Neural progenitor cell (in vitro differentiated cells): Measurements from ENCODE around the gene SERF2. TPM values are rescaled to one million over a fixed set of nuclear protein-coding genes. Genes with fewer than 3 reads are reported as not detected.

Source experiments
- DNase-seq: peaks from one replicate; pipeline ENCODE4 v3.0.0-alpha.2; 2016; ENCODE audit warnings: low spot score
- H2AFZ ChIP-seq: fragments of 200-600 bp; sonication (generic); replicated peaks from 2 replicates; pipeline ENCODE4 v1.6.1; 2016; ENCODE audit warnings: antibody characterized with exemption
- H3F3A ChIP-seq: fragments of 200-600 bp; sonication (generic); 2 replicates; pipeline ENCODE4 v1.6.1; 2016; ENCODE audit warnings: antibody characterized with exemption, low read depth
- H3K27ac ChIP-seq: fragments of 200-600 bp; sonication (generic); 2 replicates; pipeline ENCODE4 v1.5.1; 2016; ENCODE audit warnings: mild to moderate bottlenecking
- H3K27me3 ChIP-seq: fragments of 200-600 bp; sonication (generic); 2 replicates; pipeline ENCODE4 v1.6.1; 2016; ENCODE audit warnings: mild to moderate bottlenecking, moderate library complexity
- H3K36me3 ChIP-seq: fragments of 200-600 bp; sonication (generic); 2 replicates; pipeline ENCODE4 v1.5.1; 2016
- H3K4me1 ChIP-seq: fragments of 200-600 bp; sonication (generic); 2 replicates; pipeline ENCODE4 v1.6.1; 2016; ENCODE audit warnings: mixed run types
- H3K4me2 ChIP-seq: fragments of 200-600 bp; sonication (generic); 2 replicates; pipeline ENCODE4 v1.6.1; 2016
- H3K4me3 ChIP-seq: fragments of 200-600 bp; sonication (generic); 2 replicates; pipeline ENCODE4 v1.5.1; 2016
- H3K79me2 ChIP-seq: fragments of 200-600 bp; sonication (generic); 2 replicates; pipeline ENCODE4 v1.6.1; 2016; ENCODE audit warnings: low read depth
- H3K9ac ChIP-seq: fragments of 200-600 bp; sonication (generic); 2 replicates; pipeline ENCODE4 v1.6.1; 2016
- H3K9me3 ChIP-seq: fragments of 200-600 bp; sonication (generic); 2 replicates; pipeline ENCODE4 v1.5.1; 2016; ENCODE audit warnings: low read depth
- H4K20me1 ChIP-seq: fragments of 200-600 bp; sonication (generic); 2 replicates; pipeline ENCODE4 v1.6.1; 2016; ENCODE audit warnings: low read depth
- H3K27ac Mint-ChIP-seq: 3 replicates; pipeline ENCODE4 v1.8.0; 2021; ENCODE audit warnings: mixed read lengths
- H3K27me3 Mint-ChIP-seq: 2 replicates; pipeline ENCODE4 v1.8.0; 2022; ENCODE audit warnings: low read depth, mild to moderate bottlenecking, inconsistent platforms, moderate library complexity, mixed read lengths; ENCODE audit not compliant: insufficient read depth
- H3K36me3 Mint-ChIP-seq: 3 replicates; pipeline ENCODE4 v1.8.0; 2021; ENCODE audit warnings: mixed read lengths
- H3K4me1 Mint-ChIP-seq: 3 replicates; pipeline ENCODE4 v1.8.0; 2021; ENCODE audit warnings: mixed read lengths
- H3K4me3 Mint-ChIP-seq: 3 replicates; pipeline ENCODE4 v1.8.0; 2021; ENCODE audit warnings: mild to moderate bottlenecking, moderate library complexity, mixed read lengths
- H3K9me3 Mint-ChIP-seq: 3 replicates; pipeline ENCODE4 v1.8.0; 2020; ENCODE audit warnings: mixed read lengths
- EZH2 ChIP-seq: fragments of 200-600 bp; sonication (generic); IDR thresholded peaks from 2 replicates; pipeline ENCODE4 v1.6.1; 2017; ENCODE audit warnings: antibody characterized with exemption, mild to moderate bottlenecking, moderate library complexity
- EZH2phosphoT487 ChIP-seq: fragments of 200-600 bp; sonication (generic); IDR thresholded peaks from 2 replicates; pipeline ENCODE4 v1.6.1; 2017; ENCODE audit warnings: antibody characterized with exemption
- total RNA-seq: library from RNA; depleted of rRNA; stranded (reverse); fragments of >200 nt; gene quantifications from 2 replicates; pipeline ENCODE4 v1.2.3, GENCODE V29; 2015; ENCODE audit warnings: low replicate concordance
- TF ChIP-seq, protein P1 (sequence below): fragments of 200-600 bp; sonication (generic); IDR thresholded peaks from 2 replicates; pipeline ENCODE4 v1.5.1; 2017; ENCODE audit warnings: antibody characterized with exemption, mild to moderate bottlenecking

Gene SERF2
- total RNA-seq, 1 donor from 2014 or later = 249 TPM

DNA sequence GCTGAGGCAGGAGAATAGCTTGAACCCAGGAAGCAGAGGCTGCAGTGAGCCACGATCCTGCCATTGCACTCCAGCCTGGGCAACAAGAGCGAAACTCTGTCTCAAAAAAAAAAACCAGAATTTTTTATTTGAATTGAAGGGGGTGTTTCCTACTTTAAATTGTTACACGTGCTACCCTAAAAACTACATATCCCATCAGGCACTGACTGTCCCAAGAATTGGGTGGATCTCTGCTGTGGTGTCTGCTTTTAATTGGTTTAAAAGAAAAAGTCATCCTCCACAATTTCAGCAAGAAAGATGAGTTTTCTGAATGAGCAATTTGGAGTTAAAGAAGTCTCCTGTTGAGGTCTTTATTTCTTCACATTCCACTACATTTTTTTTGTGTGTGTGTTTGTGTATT, 43.7 kb upstream of the SERF2 start:
- Histone ChIP-seq H3K9ac (no peak overlapping the region), H3F3A (peaks cover 5% of the 10 kb centered on the region), H3K27ac (no peak overlapping the region), H3K9me3 (no peaks in the 10 kb centered on the region), H3K27me3 (no peaks in the 10 kb centered on the region), H3K4me2 (peak overlapping the region; percentile 89), H3K36me3 (no peaks in the 10 kb centered on the region), H4K20me1 (peaks cover 61% of the 10 kb centered on the region), H2AFZ (no peak overlapping the region), H3K4me3 (peak overlapping the region; percentile 72), H3K4me1 (peaks cover 8% of the 10 kb centered on the region), H3K79me2 (peaks cover 68% of the 10 kb centered on the region)
- Mint-ChIP-seq H3K27ac (no peak overlapping the region), H3K4me3 (peak overlapping the region; percentile 99), H3K36me3 (peaks cover 7% of the 10 kb centered on the region), H3K27me3 (peaks cover 2% of the 10 kb centered on the region), H3K4me1 (peaks cover 20% of the 10 kb centered on the region), H3K9me3 (no peaks in the 10 kb centered on the region)
- TF ChIP-seq, protein P1, sequence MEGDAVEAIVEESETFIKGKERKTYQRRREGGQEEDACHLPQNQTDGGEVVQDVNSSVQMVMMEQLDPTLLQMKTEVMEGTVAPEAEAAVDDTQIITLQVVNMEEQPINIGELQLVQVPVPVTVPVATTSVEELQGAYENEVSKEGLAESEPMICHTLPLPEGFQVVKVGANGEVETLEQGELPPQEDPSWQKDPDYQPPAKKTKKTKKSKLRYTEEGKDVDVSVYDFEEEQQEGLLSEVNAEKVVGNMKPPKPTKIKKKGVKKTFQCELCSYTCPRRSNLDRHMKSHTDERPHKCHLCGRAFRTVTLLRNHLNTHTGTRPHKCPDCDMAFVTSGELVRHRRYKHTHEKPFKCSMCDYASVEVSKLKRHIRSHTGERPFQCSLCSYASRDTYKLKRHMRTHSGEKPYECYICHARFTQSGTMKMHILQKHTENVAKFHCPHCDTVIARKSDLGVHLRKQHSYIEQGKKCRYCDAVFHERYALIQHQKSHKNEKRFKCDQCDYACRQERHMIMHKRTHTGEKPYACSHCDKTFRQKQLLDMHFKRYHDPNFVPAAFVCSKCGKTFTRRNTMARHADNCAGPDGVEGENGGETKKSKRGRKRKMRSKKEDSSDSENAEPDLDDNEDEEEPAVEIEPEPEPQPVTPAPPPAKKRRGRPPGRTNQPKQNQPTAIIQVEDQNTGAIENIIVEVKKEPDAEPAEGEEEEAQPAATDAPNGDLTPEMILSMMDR = no peak
- TF ChIP-seq EZH2 (no peak), EZH2phosphoT487 (no peak)
- no peak for DNase-seq

DNA sequence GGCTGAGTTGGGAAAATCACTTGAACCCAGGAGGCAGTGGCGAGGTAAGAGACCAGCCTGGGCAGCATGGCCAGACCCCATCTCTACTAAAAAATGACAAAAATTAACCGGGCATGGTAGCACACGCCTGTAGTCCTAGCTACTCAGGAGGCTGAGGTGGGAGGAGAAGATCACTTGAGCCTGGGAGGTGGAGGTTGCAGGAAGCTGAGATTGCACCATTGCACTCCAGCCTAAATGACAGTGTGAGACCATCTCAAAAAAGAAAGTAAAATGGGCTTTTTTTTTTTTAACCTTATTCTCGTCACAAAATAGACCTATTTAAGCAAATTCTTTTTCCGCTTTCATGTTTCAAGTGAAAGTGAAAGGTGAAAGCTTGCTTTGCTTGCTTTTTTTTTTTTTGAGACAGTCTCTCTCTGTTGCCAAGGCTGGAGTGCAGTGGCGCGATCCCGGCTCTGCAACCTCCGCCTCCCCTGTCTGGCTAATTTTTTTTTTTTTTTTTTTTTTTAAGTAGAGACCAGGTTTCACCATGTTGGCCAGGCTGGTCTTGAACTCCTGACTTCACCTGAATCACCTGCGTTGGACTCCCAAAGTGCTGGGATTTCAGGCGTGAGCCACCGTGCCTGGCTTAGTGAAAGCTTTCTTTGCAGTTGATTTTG, 42.3 kb upstream of the SERF2 start:
- DNase-seq = no peak
- Mint-ChIP-seq H3K27ac (no peak overlapping the region), H3K9me3 (no peaks in the 10 kb centered on the region), H3K27me3 (peaks cover 2% of the 10 kb centered on the region), H3K4me1 (peaks cover 20% of the 10 kb centered on the region), H3K4me3 (no peak overlapping the region), H3K36me3 (peaks cover 15% of the 10 kb centered on the region)
- Histone ChIP-seq H3K4me3 (no peak overlapping the region), H3F3A (peaks cover 5% of the 10 kb centered on the region), H3K79me2 (peaks cover 83% of the 10 kb centered on the region), H3K4me2 (no peak overlapping the region), H3K27ac (no peak overlapping the region), H3K9me3 (no peaks in the 10 kb centered on the region), H2AFZ (no peak overlapping the region), H3K4me1 (peaks cover 8% of the 10 kb centered on the region), H3K9ac (no peak overlapping the region), H3K27me3 (no peaks in the 10 kb centered on the region), H4K20me1 (peaks cover 76% of the 10 kb centered on the region), H3K36me3 (no peaks in the 10 kb centered on the region)
- TF ChIP-seq, protein P1 = no peak
- TF ChIP-seq EZH2phosphoT487 (no peak), EZH2 (no peak)

DNA sequence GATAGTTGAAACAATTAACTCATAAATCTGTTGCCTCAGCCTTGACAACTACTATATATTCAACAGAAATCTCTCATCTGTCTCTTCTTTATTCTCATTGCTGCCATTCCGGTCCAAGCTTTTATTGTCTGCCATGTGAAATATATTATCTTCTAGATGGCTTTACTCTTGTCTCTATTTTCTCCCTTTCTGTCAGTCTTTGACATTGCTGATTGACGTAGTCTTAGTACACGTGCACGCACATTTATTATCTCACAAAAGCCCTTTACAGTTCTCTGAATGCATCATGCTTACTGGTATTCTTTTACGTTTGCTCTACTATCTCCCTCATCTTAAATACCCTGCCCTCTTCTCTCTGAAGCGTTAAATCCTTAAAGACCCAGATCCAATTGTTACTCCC, 40.2 kb upstream of the SERF2 start:
- Mint-ChIP-seq H3K4me1 (peaks cover 19% of the 10 kb centered on the region), H3K4me3 (no peak overlapping the region), H3K27ac (no peak overlapping the region), H3K9me3 (no peaks in the 10 kb centered on the region), H3K36me3 (peaks cover 20% of the 10 kb centered on the region), H3K27me3 (peaks cover 2% of the 10 kb centered on the region)
- DNase-seq = no peak
- Histone ChIP-seq H2AFZ (no peak overlapping the region), H3K9ac (no peak overlapping the region), H3F3A (peaks cover 4% of the 10 kb centered on the region), H3K9me3 (no peaks in the 10 kb centered on the region), H3K4me2 (no peak overlapping the region), H3K79me2 (peaks cover 100% of the 10 kb centered on the region), H3K36me3 (peaks cover 11% of the 10 kb centered on the region), H4K20me1 (peaks cover 79% of the 10 kb centered on the region), H3K4me3 (no peak overlapping the region), H3K4me1 (peaks cover 8% of the 10 kb centered on the region), H3K27ac (no peak overlapping the region), H3K27me3 (no peaks in the 10 kb centered on the region)
- TF ChIP-seq EZH2 (no peak), EZH2phosphoT487 (no peak)
- TF ChIP-seq, protein P1 = no peak
